Measurements from ENCODE around the gene ATP5MG. TPM values are rescaled to one million over a fixed set of nuclear protein-coding genes. Genes with fewer than 3 reads are reported as not detected.

ATP5MG gene
- total RNA-seq, 6 donors from 2014 or later = 22.2 to 178 (median 58.0) TPM

DNA sequence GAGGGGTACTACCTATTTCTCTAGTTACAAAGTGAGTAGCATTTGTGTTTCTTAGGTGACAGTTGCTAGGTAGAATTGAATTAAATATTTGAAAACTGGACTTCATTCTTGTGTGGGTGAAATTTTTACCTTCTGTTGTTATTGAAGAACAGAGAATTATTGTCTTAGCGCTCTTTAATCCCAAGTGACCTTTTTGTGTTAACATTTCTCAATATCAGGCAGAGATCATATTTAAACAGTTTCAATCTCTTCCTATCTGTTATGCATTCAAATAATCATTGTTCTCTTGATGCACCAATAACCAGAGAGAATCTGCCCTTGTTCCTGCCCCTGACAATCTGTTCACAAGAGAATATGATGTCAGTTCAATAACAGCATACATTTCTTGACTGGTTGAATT lies 49.0 kb downstream of the ATP5MG start:
- ATAC-seq (ENCODE audit: low FRiP score in 2 of 2) (no peak), DNase-seq (no peak)
- H3K4me1 ChIP-seq = peaks cover 0 to 16% (median 9%) of the 10 kb centered on the region in 4 donors
- no peak overlapping the region for H3K4me3 ChIP-seq
- TF ChIP-seq, protein P1, sequence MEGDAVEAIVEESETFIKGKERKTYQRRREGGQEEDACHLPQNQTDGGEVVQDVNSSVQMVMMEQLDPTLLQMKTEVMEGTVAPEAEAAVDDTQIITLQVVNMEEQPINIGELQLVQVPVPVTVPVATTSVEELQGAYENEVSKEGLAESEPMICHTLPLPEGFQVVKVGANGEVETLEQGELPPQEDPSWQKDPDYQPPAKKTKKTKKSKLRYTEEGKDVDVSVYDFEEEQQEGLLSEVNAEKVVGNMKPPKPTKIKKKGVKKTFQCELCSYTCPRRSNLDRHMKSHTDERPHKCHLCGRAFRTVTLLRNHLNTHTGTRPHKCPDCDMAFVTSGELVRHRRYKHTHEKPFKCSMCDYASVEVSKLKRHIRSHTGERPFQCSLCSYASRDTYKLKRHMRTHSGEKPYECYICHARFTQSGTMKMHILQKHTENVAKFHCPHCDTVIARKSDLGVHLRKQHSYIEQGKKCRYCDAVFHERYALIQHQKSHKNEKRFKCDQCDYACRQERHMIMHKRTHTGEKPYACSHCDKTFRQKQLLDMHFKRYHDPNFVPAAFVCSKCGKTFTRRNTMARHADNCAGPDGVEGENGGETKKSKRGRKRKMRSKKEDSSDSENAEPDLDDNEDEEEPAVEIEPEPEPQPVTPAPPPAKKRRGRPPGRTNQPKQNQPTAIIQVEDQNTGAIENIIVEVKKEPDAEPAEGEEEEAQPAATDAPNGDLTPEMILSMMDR (IDR thresholded peaks at IDR 0.05) = no peak
- TF ChIP-seq EP300 (IDR thresholded peaks at IDR 0.05) = no peak
- TF ChIP-seq POLR2AphosphoS5 (IDR thresholded peaks at IDR 0.05) = no peak
- TF ChIP-seq POLR2A (IDR thresholded peaks at IDR 0.05) = no peak
- H3K9me3 ChIP-seq = no peaks in the 10 kb centered on the region
- 82 to 91% methylated on average over 1 of the region's 1 CpG for WGBS, 2 donors
- no peaks in the 10 kb centered on the region for H3K27me3 ChIP-seq
- H3K36me3 ChIP-seq = peaks cover 0 to 5% (median 0%) of the 10 kb centered on the region in 4 donors
- no peak overlapping the region for H3K27ac ChIP-seq

Other genes starting within 250 kb of the ATP5MG start
- 1 to 10 TPM in 5 of 6 donors, under 1 TPM in 1; under 0.01 to 5.5 (median 3.3) TPM for gene SCN4B, start 248.8 kb upstream of the ATP5MG start, total RNA-seq
- 1 to 10 TPM in 1 of 6 donors, under 1 TPM in 3, not detected in 2; 0.22 to 2.4 (median 0.32) TPM for gene SCN2B, start 225.0 kb upstream of the ATP5MG start, total RNA-seq
- 100 to 1,000 TPM in 2 of 6 donors, 10 to 100 TPM in 4; 33.0 to 105 (median 49.5) TPM for gene JAML, start 176.6 kb upstream of the ATP5MG start, total RNA-seq
- gene MPZL3, start 149.2 kb upstream of the ATP5MG start, total RNA-seq = 10 to 100 TPM in 4 of 6 donors, 1 to 10 TPM in 2; 2.3 to 27.7 (median 10.4) TPM
- 100 to 1,000 TPM in 3 of 6 donors, 10 to 100 TPM in 3; 51.6 to 146 (median 110) TPM for gene MPZL2, start 137.3 kb upstream of the ATP5MG start, total RNA-seq
- 10 to 100 TPM in 2 of 6 donors, 1 to 10 TPM in 4; 3.9 to 13.6 (median 9.1) TPM for gene CD3E, start 96.9 kb upstream of the ATP5MG start, total RNA-seq
- 10 to 100 TPM in 3 of 6 donors, 1 to 10 TPM in 3; 4.1 to 22.3 (median 7.6) TPM for gene CD3D, start 58.9 kb upstream of the ATP5MG start, total RNA-seq
- 1 to 10 TPM in 4 of 6 donors, under 1 TPM in 1, not detected in 1; 1.00 to 5.5 (median 1.9) TPM for gene CD3G, start 57.3 kb upstream of the ATP5MG start, total RNA-seq
- gene UBE4A, start 42.0 kb upstream of the ATP5MG start, total RNA-seq = 10 to 100 TPM; 22.5 to 49.2 (median 38.2) TPM
- gene KMT2A, start 34.9 kb downstream of the ATP5MG start, total RNA-seq = 10 to 100 TPM; 42.0 to 97.1 (median 58.4) TPM
- gene TTC36, start 125.9 kb downstream of the ATP5MG start, total RNA-seq = 1 to 10 TPM in 3 of 6 donors, under 1 TPM in 1, not detected in 2; 0.34 to 9.4 (median 1.5) TPM
- 10 to 100 TPM; 20.0 to 58.7 (median 28.0) TPM for gene TMEM25, start 129.6 kb downstream of the ATP5MG start, total RNA-seq
- 10 to 100 TPM in 5 of 6 donors, 1 to 10 TPM in 1; 7.5 to 38.3 (median 21.5) TPM for gene IFT46, start 164.3 kb downstream of the ATP5MG start, total RNA-seq
- 100 to 1,000 TPM in 3 of 6 donors, 10 to 100 TPM in 3; 29.3 to 121 (median 94.6) TPM for gene ARCN1, start 170.8 kb downstream of the ATP5MG start, total RNA-seq
- 100 to 1,000 TPM in 3 of 6 donors, 10 to 100 TPM in 3; 45.5 to 188 (median 100) TPM for gene PHLDB1, start 206.0 kb downstream of the ATP5MG start, total RNA-seq